NT2/D1 (cell line): Measurements from ENCODE around the gene EFCC1.

ENCODE experiments used
- SUZ12 ChIP-seq: IDR thresholded peaks from 2 replicates; pipeline ENCODE4 v1.6.1; 2011; ENCODE audit not compliant: insufficient read length, insufficient read depth; ENCODE audit errors: extremely low read depth
- YY1 ChIP-seq: IDR thresholded peaks from 2 replicates; pipeline ENCODE4 v1.6.1; 2011; ENCODE audit not compliant: insufficient read length, insufficient read depth
- ZNF274 ChIP-seq: IDR thresholded peaks from 2 replicates; pipeline ENCODE4 v1.6.1; 2011; ENCODE audit warnings: mild to moderate bottlenecking, low read depth, low read length

DNA sequence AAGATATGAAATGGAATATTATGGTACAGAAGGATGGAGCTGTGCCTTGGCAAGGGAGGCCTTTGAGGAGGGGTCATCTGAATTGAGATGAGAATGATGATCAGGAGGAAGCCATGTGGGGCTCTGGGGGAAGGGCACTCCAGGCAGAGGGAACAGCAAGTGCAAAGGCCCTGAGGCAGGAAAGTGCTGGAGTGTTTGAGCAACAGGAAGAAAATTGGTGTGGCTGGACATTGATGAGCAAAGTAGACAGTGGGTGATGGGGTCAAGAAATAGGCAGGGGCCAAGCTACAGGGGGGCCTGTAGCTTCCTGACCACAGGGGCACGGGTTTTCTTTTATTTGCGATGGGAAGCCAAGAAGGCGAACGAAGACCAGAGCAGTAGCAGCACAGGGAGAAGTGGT, 56.1 kb downstream of the EFCC1 start:
- TF ChIP-seq SUZ12 (no peak), ZNF274 (no peak), YY1 (no peak)
